T-cell (primary cell): ENCODE measurements around the gene DNMT3A. TPM values are rescaled to one million over a fixed set of nuclear protein-coding genes. Genes with fewer than 3 reads are reported as not detected.

ENCODE experiments used
- ATAC-seq, 4 experiments: fragments of 200-7000 bp in 3 of 4; fragments of 150-1000 bp in 1 of 4; cut with Tn5 transposase; replicated peaks in 1 of 4; 1 replicate in 3 of 4; 2 replicates in 1 of 4; pipeline ENCODE4 v1.10.0; 2021; ENCODE audit warnings: moderate library complexity in 3 of 4, mild to moderate bottlenecking in 2 of 4, moderate number of reproducible peaks in 1 of 4
- CTCF ChIA-PET, 2 donors: fragments of 300-600 bp; sonication (Branson Sonifier 250); formaldehyde crosslinking; loops; one replicate each; lab custom pipeline; 2022; ENCODE audit warnings: antibody characterized with exemption in 2 of 2; lab: Charles Lee
- POLR2A ChIA-PET, 2 donors: fragments of 300-600 bp; sonication (Branson Sonifier 250); formaldehyde crosslinking; loops; one replicate each; lab custom pipeline; 2022; ENCODE audit warnings: antibody characterized with exemption in 2 of 2; lab: Charles Lee
- DNase-seq, 35 experiments: peaks; one replicate each; pipeline versions ENCODE4 v3.0.0 to v3.0.0-alpha.2; 2013 to 2023
- H3K27ac ChIP-seq: one replicate; pipeline ENCODE4 v1.5.1; 2013; ENCODE audit warnings: low read length
- H3K27me3 ChIP-seq, 2 experiments: replicated peaks in 1 of 2; 1 replicate in 1 of 2; 2 replicates in 1 of 2; pipeline versions ENCODE4 v1.6.1 to v1.7.0; 2013; ENCODE audit warnings: low read length in 1 of 2, mixed read lengths in 1 of 2; ENCODE audit not compliant: control insufficient read depth in 2 of 2, insufficient read depth in 2 of 2; ENCODE audit errors: extremely low read depth in 1 of 2
- H3K36me3 ChIP-seq, 2 donors: 1 replicate in 1 of 2; 2 replicates in 1 of 2; pipeline versions ENCODE4 v1.6.1 to v1.7.0; 2013; ENCODE audit warnings: low read length in 1 of 2; ENCODE audit not compliant: control insufficient read depth in 2 of 2, insufficient read depth in 1 of 2; ENCODE audit errors: extremely low read depth in 1 of 2
- H3K4me1 ChIP-seq, 2 experiments: 1 replicate in 1 of 2; 2 replicates in 1 of 2; pipeline versions ENCODE4 v1.6.1 to v1.7.0; 2013; ENCODE audit warnings: low read length in 2 of 2, mixed read lengths in 1 of 2; ENCODE audit not compliant: insufficient read depth in 2 of 2, control insufficient read depth in 1 of 2; ENCODE audit errors: extremely low read depth in 1 of 2
- H3K4me3 ChIP-seq, 2 donors: 1 replicate in 1 of 2; 2 replicates in 1 of 2; pipeline versions ENCODE4 v1.5.1 to v1.7.0; 2013; ENCODE audit warnings: mild to moderate bottlenecking in 2 of 2, low read length in 1 of 2, moderate library complexity in 1 of 2; ENCODE audit not compliant: control insufficient read depth in 1 of 2; ENCODE audit errors: extremely low read depth in 1 of 2
- H3K9me3 ChIP-seq: 2 replicates; pipeline ENCODE4 v1.7.0; 2013
- H3K27ac Mint-ChIP-seq, 2 donors: one replicate each; pipeline ENCODE4 v1.8.0; 2020 to 2021; ENCODE audit warnings: mild to moderate bottlenecking in 2 of 2, mixed read lengths in 2 of 2
- H3K27me3 Mint-ChIP-seq, 2 donors: one replicate each; pipeline ENCODE4 v1.8.0; 2021 to 2022; ENCODE audit warnings: mixed read lengths in 2 of 2
- H3K36me3 Mint-ChIP-seq: one replicate; pipeline ENCODE4 v1.8.0; 2021; ENCODE audit warnings: mixed read lengths
- H3K4me1 Mint-ChIP-seq, 3 donors: one replicate each; pipeline ENCODE4 v1.8.0; 2020 to 2022; ENCODE audit warnings: mixed read lengths in 3 of 3, mild to moderate bottlenecking in 1 of 3
- H3K4me3 Mint-ChIP-seq, 3 donors: one replicate each; pipeline ENCODE4 v1.8.0; 2020 to 2022; ENCODE audit warnings: mild to moderate bottlenecking in 3 of 3, mixed read lengths in 3 of 3, moderate library complexity in 3 of 3
- H3K9me3 Mint-ChIP-seq, 3 donors: one replicate each; pipeline ENCODE4 v1.8.0; 2020 to 2022; ENCODE audit warnings: mixed read lengths in 3 of 3
- WGBS: methylation state at CpG from one replicate; pipeline ENCODE4 v1.1.5; 2013; ENCODE audit warnings: missing lambda C conversion rate; ENCODE audit not compliant: insufficient coverage; 5-methylcytosine and 5-hydroxymethylcytosine counted together
- total RNA-seq, 35 experiments: library from RNA in 6 of 35; stranded (reverse) in 6 of 35; fragments of 120-200 nt in 1 of 35; gene quantifications; one replicate each; pipeline versions ENCODE4 v1.2.1 to v1.2.4 and lab custom pipeline; 2013 to 2026

DNMT3A gene
- total RNA-seq, 5 donors from 2014 or later (not counting 1 experiment from before 2014, with no cell fraction given): 78.7 to 125 (median 93.2) TPM

- DNase-seq (no peak), ATAC-seq (no peak)
- Histone ChIP-seq H3K27me3 (no peaks in the 10 kb centered on the region), H3K4me3 (no peak overlapping the region), H3K9me3 (no peaks in the 10 kb centered on the region), H3K4me1 (peaks cover 21 to 49% of the 10 kb centered on the region in 2 experiments), H3K27ac (no peak overlapping the region), H3K36me3 (peaks cover 0 to 17% of the 10 kb centered on the region in 2 donors)
- POLR2A ChIA-PET: no interaction called here
- WGBS: 89% methylated on average over 7 of the region's 10 CpGs
- H3K9me3 Mint-ChIP-seq: peaks cover 0 to 17% (median 4%) of the 10 kb centered on the region in 3 donors
- H3K27ac Mint-ChIP-seq: peak overlapping the region in 1 of 2 donors; percentile 49
- CTCF ChIA-PET: no interaction called here
- no peaks in the 10 kb centered on the region for H3K27me3 Mint-ChIP-seq
- H3K4me3 Mint-ChIP-seq: no peak overlapping the region
- H3K36me3 Mint-ChIP-seq: peaks cover 28% of the 10 kb centered on the region
- peaks cover 57 to 67% (median 58%) of the 10 kb centered on the region in 3 donors for H3K4me1 Mint-ChIP-seq
Observed at GRCh38 chr2:25330273-25330672, 11.5 kb downstream of the DNMT3A start.

GRCh38 chr2:25328152-25329085 lies 13.3 kb downstream of the DNMT3A start:
- POLR2A ChIA-PET: interaction anchor here in 1 of 2 donors (0.5 to 0.6 kb wide), 2 partner anchors 164 to 345 kb away, joined by 4 to 6 read pairs; no protein-coding TSS in a partner anchor
- CTCF ChIA-PET: no interaction called here
- peaks cover 3 to 17% of the 10 kb centered on the region in 2 donors for H3K36me3 ChIP-seq
- Mint-ChIP-seq H3K27ac (peak overlapping the region in 1 of 2 donors; percentile 39), H3K9me3 (peaks cover 0 to 17% (median 4%) of the 10 kb centered on the region in 3 donors), H3K4me1 (peaks cover 53 to 66% (median 58%) of the 10 kb centered on the region in 3 donors), H3K4me3 (no peak overlapping the region), H3K36me3 (peaks cover 28% of the 10 kb centered on the region), H3K27me3 (no peaks in the 10 kb centered on the region)
- DNase-seq (no peak), ATAC-seq (no peak)
- H3K9me3 ChIP-seq: no peaks in the 10 kb centered on the region
- no peak overlapping the region for H3K4me3 ChIP-seq
- H3K27ac ChIP-seq: no peak overlapping the region
- peaks cover 7 to 51% of the 10 kb centered on the region in 2 experiments for H3K4me1 ChIP-seq
- no peaks in the 10 kb centered on the region for H3K27me3 ChIP-seq
- WGBS: 98% methylated on average over 16 of the region's 27 CpGs

- Mint-ChIP-seq H3K27me3 (no peaks in the 10 kb centered on the region), H3K4me3 (no peak overlapping the region), H3K4me1 (peaks cover 54 to 68% (median 60%) of the 10 kb centered on the region in 3 donors), H3K9me3 (peaks cover 0 to 17% (median 4%) of the 10 kb centered on the region in 3 donors), H3K36me3 (peaks cover 28% of the 10 kb centered on the region), H3K27ac (peak overlapping the region; percentile 20 to 50)
- CTCF ChIA-PET: interaction anchor here (0.6 to 1.3 kb wide), 5 partner anchors 8 to 39 kb away, joined by 3 to 5 read pairs (median 3); no protein-coding TSS in a partner anchor
- Histone ChIP-seq H3K27me3 (no peaks in the 10 kb centered on the region), H3K27ac (no peak overlapping the region), H3K36me3 (peaks cover 3 to 17% of the 10 kb centered on the region in 2 donors), H3K4me1 (peaks cover 2 to 49% of the 10 kb centered on the region in 2 experiments), H3K9me3 (no peaks in the 10 kb centered on the region), H3K4me3 (no peak overlapping the region)
- DNase-seq: no peak
- no peak for ATAC-seq
- POLR2A ChIA-PET: no interaction called here
- 100% methylated on average over 5 of the region's 5 CpGs for WGBS
Observed at GRCh38 chr2:25326326-25327013, 15.3 kb downstream of the DNMT3A start.

- Histone ChIP-seq H3K27ac (no peak overlapping the region), H3K4me1 (peaks cover 0 to 39% of the 10 kb centered on the region in 2 experiments), H3K36me3 (peaks cover 3 to 12% of the 10 kb centered on the region in 2 donors), H3K4me3 (no peak overlapping the region), H3K27me3 (no peaks in the 10 kb centered on the region), H3K9me3 (no peaks in the 10 kb centered on the region)
- no peak for ATAC-seq
- H3K27me3 Mint-ChIP-seq: no peaks in the 10 kb centered on the region
- WGBS: 97% methylated on average over 12 of the region's 16 CpGs
- peaks cover 0 to 17% (median 4%) of the 10 kb centered on the region in 3 donors for H3K9me3 Mint-ChIP-seq
- H3K36me3 Mint-ChIP-seq: peaks cover 24% of the 10 kb centered on the region
- CTCF ChIA-PET: no interaction called here
- H3K27ac Mint-ChIP-seq: peak overlapping the region; percentile 27 to 90
- DNase-seq: peak in 1 of 35 experiments; percentile 22
- no peak overlapping the region for H3K4me3 Mint-ChIP-seq
- H3K4me1 Mint-ChIP-seq: peaks cover 53 to 62% (median 53%) of the 10 kb centered on the region in 3 donors
- POLR2A ChIA-PET: no interaction called here
Observed at GRCh38 chr2:25324905-25325592, 16.7 kb downstream of the DNMT3A start.

GRCh38 chr2:25324251-25324650 lies 17.5 kb downstream of the DNMT3A start:
- 96% methylated on average over 4 of the region's 4 CpGs for WGBS
- ChIA-PET POLR2A (interaction anchor here in 1 of 2 donors (0.8 kb wide), 1 partner anchor 38 kb away, joined by 3 read pairs; no protein-coding TSS in a partner anchor), CTCF (no interaction called here)
- no peak overlapping the region for H3K4me3 ChIP-seq
- ATAC-seq (no peak), DNase-seq (no peak)
- H3K36me3 ChIP-seq: peaks cover 3 to 12% of the 10 kb centered on the region in 2 donors
- H3K27ac Mint-ChIP-seq: peak overlapping the region; percentile 87 to 90
- H3K4me1 ChIP-seq: peaks cover 0 to 39% of the 10 kb centered on the region in 2 experiments
- H3K4me1 Mint-ChIP-seq: peaks cover 51 to 59% (median 53%) of the 10 kb centered on the region in 3 donors
- H3K4me3 Mint-ChIP-seq: peak overlapping the region in 1 of 3 donors; percentile 70
- H3K27ac ChIP-seq: no peak overlapping the region
- peaks cover 0 to 17% (median 4%) of the 10 kb centered on the region in 3 donors for H3K9me3 Mint-ChIP-seq
- H3K27me3 Mint-ChIP-seq: no peaks in the 10 kb centered on the region
- H3K9me3 ChIP-seq: no peaks in the 10 kb centered on the region
- no peaks in the 10 kb centered on the region for H3K27me3 ChIP-seq
- H3K36me3 Mint-ChIP-seq: peaks cover 24% of the 10 kb centered on the region
